Gastroesophageal sphincter (tissue), 4 donors: ENCODE results near the gene RTF1. TPM values are rescaled to one million over a fixed set of nuclear protein-coding genes. Genes with fewer than 3 reads are reported as not detected.

Experiments
- ATAC-seq: fragments of 150-250 bp; one replicate; pipeline ENCODE4 v1.9.1; 2016; ENCODE audit warnings: mild to moderate bottlenecking, moderate library complexity
- H3K27ac ChIP-seq, 4 donors: fragments of 200-600 bp; sonication (generic) in 3 of 4; 1 replicate in 3 of 4; 2 replicates in 1 of 4; pipeline ENCODE4 v1.5.1; 2016 to 2019
- H3K27me3 ChIP-seq: fragments of 200-600 bp; sonication (generic); one replicate; pipeline ENCODE4 v1.5.1; 2019
- H3K36me3 ChIP-seq, 2 donors: fragments of 200-600 bp; sonication (generic); one replicate each; pipeline ENCODE4 v1.5.1; 2019; ENCODE audit warnings: control low read depth in 1 of 2
- H3K4me1 ChIP-seq, 3 donors: fragments of 200-600 bp; sonication (generic); 1 replicate in 2 of 3; 2 replicates in 1 of 3; pipeline ENCODE4 v1.5.1; 2016 to 2019; ENCODE audit warnings: control low read depth in 2 of 3
- H3K4me3 ChIP-seq, 2 donors: fragments of 200-600 bp; sonication (generic); one replicate each; pipeline ENCODE4 v1.5.1; 2019; ENCODE audit warnings: mild to moderate bottlenecking in 1 of 2, moderate library complexity in 1 of 2
- H3K9me3 ChIP-seq, 3 donors: fragments of 200-600 bp; sonication (generic); one replicate each; pipeline ENCODE4 v1.5.1; 2017 to 2019; ENCODE audit warnings: control low read depth in 2 of 3
- EP300 ChIP-seq: sonication (generic); formaldehyde crosslinking; IDR thresholded peaks from one replicate; pipeline ENCODE4 v1.6.1; 2017; ENCODE audit warnings: antibody characterized with exemption, mild to moderate bottlenecking
- POLR2A ChIP-seq, 2 donors: fragments of 450-650 bp; IDR thresholded peaks; one replicate each; pipeline ENCODE4 v1.6.1; 2017; ENCODE audit warnings: antibody characterized with exemption in 2 of 2, mild to moderate bottlenecking in 2 of 2, moderate library complexity in 1 of 2
- POLR2AphosphoS5 ChIP-seq: sonication (generic); formaldehyde crosslinking; IDR thresholded peaks from one replicate; pipeline ENCODE4 v1.6.1; 2017; ENCODE audit warnings: antibody characterized with exemption
- WGBS, 2 donors: methylation state at CpG; one replicate each; pipeline ENCODE4 v1.1.5; 2018; ENCODE audit warnings: low coverage in 1 of 2; 5-methylcytosine and 5-hydroxymethylcytosine counted together
- total RNA-seq, 4 donors: library from RNA; depleted of rRNA; stranded (reverse); fragments of >200 nt; gene quantifications; one replicate each; pipeline ENCODE4 v1.1.0, GENCODE V29; 2016
- TF ChIP-seq, protein P1 (sequence below), 4 experiments: fragments of 200-600 bp in 2 of 4; fragments of 450-650 bp in 2 of 4; sonication (generic) in 1 of 4; IDR thresholded peaks; one replicate each; pipeline ENCODE4 v1.5.1; 2017 to 2019; ENCODE audit warnings: antibody characterized with exemption in 4 of 4, mild to moderate bottlenecking in 2 of 4, moderate library complexity in 2 of 4

Gene RTF1
- total RNA-seq, 4 donors from 2014 or later, result 31.9 to 53.2 (median 34.8) TPM

DNA sequence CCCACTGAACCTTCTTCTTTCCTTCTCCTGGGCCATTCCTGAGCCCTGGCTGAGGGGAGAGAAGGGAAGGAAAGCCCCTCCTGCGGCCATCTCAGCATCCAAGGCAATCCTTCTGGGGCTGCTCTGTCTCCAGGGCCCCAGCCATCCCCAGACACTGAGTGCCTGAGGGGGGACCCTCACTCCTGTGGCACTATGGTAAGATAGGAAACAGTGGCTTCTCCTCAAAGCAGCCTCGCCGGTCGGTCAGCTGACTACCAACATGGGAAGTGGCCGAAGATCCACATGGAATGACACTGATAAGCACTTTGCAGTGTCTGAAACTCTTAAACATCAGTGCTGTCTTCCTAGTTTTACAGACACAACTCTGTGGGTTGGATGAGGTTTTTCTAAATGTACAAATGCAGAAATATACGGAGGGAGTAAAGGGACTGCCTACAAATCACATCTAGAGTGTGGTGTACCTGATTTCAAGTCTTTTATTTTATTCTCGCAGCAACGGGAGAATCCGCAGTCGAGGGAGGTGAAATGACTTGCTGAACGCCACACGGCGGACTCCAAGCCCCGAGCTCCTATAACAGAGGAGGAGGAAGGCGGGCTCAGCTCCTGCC lies 75.8 kb downstream of the RTF1 start:
- H3K27ac ChIP-seq, result peak overlapping the region in 3 of 4 donors; percentile 44 to 72 (median 68)
- no peaks in the 10 kb centered on the region for H3K36me3 ChIP-seq
- ATAC-seq, result no peak
- H3K27me3 ChIP-seq, result peaks cover 44% of the 10 kb centered on the region
- H3K4me1 ChIP-seq, result peaks cover 0 to 45% (median 22%) of the 10 kb centered on the region in 3 donors
- H3K4me3 ChIP-seq, result peak overlapping the region; percentile 43 to 66
- 0% methylated on average over 4 to 8 of the region's 15 CpGs for WGBS, 2 donors
- TF ChIP-seq POLR2AphosphoS5 (no peak), POLR2A (IDR thresholded peaks at IDR 0.05) (no peak), EP300 (no peak)
- TF ChIP-seq, protein P1, sequence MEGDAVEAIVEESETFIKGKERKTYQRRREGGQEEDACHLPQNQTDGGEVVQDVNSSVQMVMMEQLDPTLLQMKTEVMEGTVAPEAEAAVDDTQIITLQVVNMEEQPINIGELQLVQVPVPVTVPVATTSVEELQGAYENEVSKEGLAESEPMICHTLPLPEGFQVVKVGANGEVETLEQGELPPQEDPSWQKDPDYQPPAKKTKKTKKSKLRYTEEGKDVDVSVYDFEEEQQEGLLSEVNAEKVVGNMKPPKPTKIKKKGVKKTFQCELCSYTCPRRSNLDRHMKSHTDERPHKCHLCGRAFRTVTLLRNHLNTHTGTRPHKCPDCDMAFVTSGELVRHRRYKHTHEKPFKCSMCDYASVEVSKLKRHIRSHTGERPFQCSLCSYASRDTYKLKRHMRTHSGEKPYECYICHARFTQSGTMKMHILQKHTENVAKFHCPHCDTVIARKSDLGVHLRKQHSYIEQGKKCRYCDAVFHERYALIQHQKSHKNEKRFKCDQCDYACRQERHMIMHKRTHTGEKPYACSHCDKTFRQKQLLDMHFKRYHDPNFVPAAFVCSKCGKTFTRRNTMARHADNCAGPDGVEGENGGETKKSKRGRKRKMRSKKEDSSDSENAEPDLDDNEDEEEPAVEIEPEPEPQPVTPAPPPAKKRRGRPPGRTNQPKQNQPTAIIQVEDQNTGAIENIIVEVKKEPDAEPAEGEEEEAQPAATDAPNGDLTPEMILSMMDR (IDR thresholded peaks at IDR 0.05), result no peak
- no peaks in the 10 kb centered on the region for H3K9me3 ChIP-seq

DNA sequence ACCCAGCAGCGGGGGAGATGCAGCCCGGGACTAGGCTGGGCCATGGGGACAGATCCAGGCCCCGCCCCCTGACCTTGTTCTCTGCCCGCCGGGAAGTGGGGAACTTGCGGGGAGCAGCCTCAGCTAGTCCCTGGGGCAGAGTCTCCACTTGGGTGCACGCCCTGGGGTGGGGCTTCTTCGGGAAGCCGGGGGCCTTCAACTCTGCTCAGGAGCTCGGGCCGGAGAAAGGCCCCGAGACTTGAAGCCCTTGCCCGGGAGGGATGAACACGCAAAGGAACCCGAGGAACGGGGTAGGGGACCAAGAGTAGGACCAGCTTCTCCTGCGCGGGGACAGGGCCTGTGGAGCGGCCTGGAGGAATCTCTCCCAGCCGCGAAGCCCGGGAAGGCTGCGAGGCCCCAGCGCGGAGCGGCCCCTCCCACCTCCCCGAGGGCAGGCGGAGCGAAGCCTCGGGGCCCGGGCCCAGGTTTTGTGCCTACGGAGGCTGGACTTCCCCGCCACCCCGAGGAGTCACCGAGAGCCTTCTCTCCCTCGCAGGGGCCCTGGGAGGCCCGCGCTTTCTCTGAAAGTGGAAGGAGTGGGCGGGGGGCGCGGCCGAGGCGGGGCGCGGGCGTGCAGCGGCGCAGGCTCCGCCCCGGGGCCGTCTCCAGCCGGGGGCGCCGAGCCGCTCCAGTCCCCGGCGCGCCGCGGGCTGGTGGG lies 76.5 kb downstream of the RTF1 start, which contains the start of gene ITPKA:
Gene ITPKA, plus strand, starts transcription at position 670 of the 697 bp plus-strand sequence. CDS start 54 bp downstream, outside the sequence.
- Histone ChIP-seq H3K36me3 (no peaks in the 10 kb centered on the region), H3K4me1 (peaks cover 0 to 45% (median 22%) of the 10 kb centered on the region in 3 donors), H3K9me3 (no peaks in the 10 kb centered on the region), H3K4me3 (peak within 1 kb of the TSS; percentile 43 to 66), H3K27me3 (peaks cover 42% of the 10 kb centered on the region), H3K27ac (peak within 1 kb of the TSS in 3 of 4 donors; percentile 44 to 72 (median 68))
- TF ChIP-seq POLR2A (IDR thresholded peaks at IDR 0.05) (no peak), EP300 (no peak), POLR2AphosphoS5 (no peak)
- TF ChIP-seq, protein P1 (IDR thresholded peaks at IDR 0.05), result no peak
- ATAC-seq, result peak; percentile 70
- WGBS, 2 donors, result no CpG with 5 or more reads among the region's 60 CpGs

DNA sequence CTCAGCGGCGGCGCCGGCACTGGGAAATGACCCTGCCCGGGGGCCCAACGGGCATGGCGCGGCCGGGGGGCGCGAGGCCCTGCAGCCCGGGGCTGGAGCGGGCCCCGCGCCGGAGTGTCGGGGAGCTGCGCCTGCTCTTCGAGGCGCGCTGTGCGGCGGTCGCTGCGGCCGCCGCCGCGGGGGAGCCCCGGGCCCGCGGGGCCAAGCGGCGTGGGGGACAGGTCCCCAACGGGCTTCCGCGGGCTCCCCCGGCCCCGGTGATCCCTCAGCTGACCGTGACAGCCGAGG lies 77.0 kb downstream of the RTF1 start:
- ATAC-seq, result peak; percentile 13
- no CpG with 5 or more reads among the region's 41 CpGs for WGBS, 2 donors
- Histone ChIP-seq H3K4me1 (peaks cover 0 to 45% (median 22%) of the 10 kb centered on the region in 3 donors), H3K27ac (peak overlapping the region in 1 of 4 donors; percentile 14), H3K9me3 (no peaks in the 10 kb centered on the region), H3K4me3 (peak overlapping the region; percentile 19 to 66), H3K27me3 (peaks cover 44% of the 10 kb centered on the region), H3K36me3 (no peaks in the 10 kb centered on the region)
- TF ChIP-seq POLR2A (IDR thresholded peaks at IDR 0.05) (no peak), POLR2AphosphoS5 (no peak), EP300 (no peak)
- TF ChIP-seq, protein P1 (IDR thresholded peaks at IDR 0.05), result no peak

DNA sequence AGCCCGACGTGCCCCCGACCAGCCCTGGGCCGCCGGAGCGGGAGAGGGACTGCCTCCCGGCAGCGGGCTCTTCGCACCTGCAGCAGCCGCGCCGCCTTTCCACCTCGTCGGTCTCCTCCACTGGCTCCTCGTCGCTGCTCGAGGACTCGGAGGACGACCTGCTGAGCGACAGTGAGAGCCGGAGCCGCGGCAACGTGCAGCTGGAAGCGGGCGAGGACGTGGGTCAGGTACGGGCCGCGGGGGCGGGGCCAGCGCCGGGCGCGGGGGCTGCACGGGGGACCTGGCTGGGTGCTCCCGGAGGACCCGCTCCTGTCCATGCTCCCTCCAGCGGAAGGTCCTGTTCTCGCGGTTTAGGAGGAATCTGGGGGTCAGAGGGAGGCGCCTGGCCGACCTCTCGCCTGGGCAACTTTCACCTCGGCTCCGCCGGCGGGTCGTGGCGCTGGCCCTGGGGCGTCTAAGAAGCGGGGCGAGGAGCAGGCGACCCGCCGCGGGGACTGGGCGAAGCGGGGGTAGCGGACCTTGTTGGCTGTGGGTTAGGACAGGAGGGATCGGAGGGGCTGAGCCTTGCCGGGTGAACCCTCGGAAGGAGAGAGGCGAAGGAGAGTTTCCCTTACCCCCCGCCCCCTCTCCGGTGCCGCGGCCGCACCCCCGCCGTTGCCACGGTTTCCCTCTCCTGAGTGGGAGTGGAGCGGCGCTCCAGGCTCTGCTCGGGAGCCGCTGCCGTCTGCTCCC lies 77.5 kb downstream of the RTF1 start:
- Histone ChIP-seq H3K9me3 (no peaks in the 10 kb centered on the region), H3K27ac (peak overlapping the region in 1 of 4 donors; percentile 14), H3K36me3 (no peaks in the 10 kb centered on the region), H3K4me1 (peaks cover 0 to 45% (median 22%) of the 10 kb centered on the region in 3 donors), H3K4me3 (peak overlapping the region; percentile 19 to 66), H3K27me3 (peaks cover 40% of the 10 kb centered on the region)
- ATAC-seq, result peak; percentile 1
- TF ChIP-seq POLR2AphosphoS5, result no peak
- TF ChIP-seq, protein P1 (IDR thresholded peaks at IDR 0.05), result no peak
- TF ChIP-seq EP300, result no peak
- WGBS, 2 donors, result no CpG with 5 or more reads among the region's 77 CpGs
